MM.1S (cell line): Measurements from ENCODE around the gene CCR6.
A peak's percentile ranks its signal among the peaks of the same experiment; 100 is the strongest.

Source experiments
- DNase-seq: peaks from one replicate; pipeline ENCODE4 v3.0.0-alpha.2; 2015
- H2AFZ ChIP-seq: fragments of 300-600 bp; sonication (generic); 2 replicates; pipeline ENCODE4 v1.6.0; 2016; ENCODE audit warnings: antibody characterized with exemption, low read length
- H3F3A ChIP-seq: fragments of 300-600 bp; sonication (generic); 2 replicates; pipeline ENCODE4 v1.6.1; 2016; ENCODE audit warnings: mild to moderate bottlenecking, antibody characterized with exemption, low read length, moderate library complexity, mixed read lengths; ENCODE audit not compliant: insufficient read depth
- H3K27ac ChIP-seq: fragments of 300-600 bp; sonication (generic); 2 replicates; pipeline ENCODE4 v1.5.1; 2016; ENCODE audit warnings: mild to moderate bottlenecking, low read length
- H3K27me3 ChIP-seq: fragments of 300-600 bp; sonication (generic); replicated peaks from 2 replicates; pipeline ENCODE4 v1.6.0; 2016; ENCODE audit warnings: low read length; ENCODE audit not compliant: insufficient read depth
- H3K36me3 ChIP-seq: fragments of 300-600 bp; sonication (generic); replicated peaks from 2 replicates; pipeline ENCODE4 v1.6.1; 2016; ENCODE audit warnings: mild to moderate bottlenecking, low read length, mixed read lengths; ENCODE audit not compliant: insufficient read depth
- H3K4me1 ChIP-seq: fragments of 300-600 bp; sonication (generic); 2 replicates; pipeline ENCODE4 v1.6.1; 2016; ENCODE audit warnings: low read length, mixed read lengths
- H3K4me2 ChIP-seq: fragments of 300-600 bp; sonication (generic); 2 replicates; pipeline ENCODE4 v1.6.0; 2016; ENCODE audit warnings: low read depth, low read length
- H3K4me3 ChIP-seq: fragments of 300-600 bp; sonication (generic); 2 replicates; pipeline ENCODE4 v1.5.1; 2016; ENCODE audit warnings: low read length, mixed read lengths
- H3K79me2 ChIP-seq: fragments of 300-600 bp; sonication (generic); 2 replicates; pipeline ENCODE4 v1.6.1; 2016; ENCODE audit warnings: mixed run types, low read length, mixed read lengths
- H3K9ac ChIP-seq: fragments of 300-600 bp; sonication (generic); 2 replicates; pipeline ENCODE4 v1.6.1; 2016; ENCODE audit warnings: low read length, mixed read lengths
- H3K9me2 ChIP-seq: fragments of 300-600 bp; sonication (generic); replicated peaks from 2 replicates; pipeline ENCODE4 v1.6.1; 2016; ENCODE audit warnings: mild to moderate bottlenecking, low read length, mixed read lengths; ENCODE audit not compliant: insufficient read depth
- H3K9me3 ChIP-seq: fragments of 300-600 bp; sonication (generic); replicated peaks from 2 replicates; pipeline ENCODE4 v1.6.1; 2016; ENCODE audit warnings: mild to moderate bottlenecking, low read length, mixed read lengths; ENCODE audit not compliant: insufficient read depth
- H4K20me1 ChIP-seq: fragments of 300-600 bp; sonication (generic); 2 replicates; pipeline ENCODE4 v1.6.1; 2016; ENCODE audit warnings: mild to moderate bottlenecking, low read length, moderate library complexity, mixed read lengths; ENCODE audit not compliant: insufficient read depth
- CTCF ChIP-seq: fragments of 300-600 bp; sonication (generic); IDR thresholded peaks from 2 replicates; pipeline ENCODE4 v1.5.1; 2016; ENCODE audit warnings: antibody characterized with exemption, low read length, mixed read lengths
- EZH2 ChIP-seq: fragments of 300-600 bp; sonication (generic); optimal IDR thresholded peaks from 2 replicates; pipeline ENCODE3; 2017; ENCODE audit warnings: low read depth, mild to moderate bottlenecking, antibody characterized with exemption, low read length, mixed read lengths
- EZH2phosphoT487 ChIP-seq: fragments of 300-600 bp; sonication (generic); IDR thresholded peaks from 2 replicates; pipeline ENCODE4 v1.6.1; 2018; ENCODE audit warnings: antibody characterized with exemption, low read length

The CCR6 gene

GRCh38 chr6:167151648-167152047, 28.8 kb downstream of the CCR6 start:
- no peaks in the 10 kb centered on the region for H3K36me3 ChIP-seq
- H4K20me1 ChIP-seq: no peaks in the 10 kb centered on the region
- H3K79me2 ChIP-seq: no peaks in the 10 kb centered on the region
- H3K27me3 ChIP-seq: no peaks in the 10 kb centered on the region
- H3K27ac ChIP-seq: no peak overlapping the region
- H3K9ac ChIP-seq: no peak overlapping the region
- no peak overlapping the region for H3K4me3 ChIP-seq
- no peaks in the 10 kb centered on the region for H3F3A ChIP-seq
- no peaks in the 10 kb centered on the region for H3K9me3 ChIP-seq
- H3K9me2 ChIP-seq: no peaks in the 10 kb centered on the region
- TF ChIP-seq EZH2phosphoT487 (no peak), CTCF (no peak), EZH2 (no peak)
- no peaks in the 10 kb centered on the region for H3K4me1 ChIP-seq
- H3K4me2 ChIP-seq: no peak overlapping the region
- H2AFZ ChIP-seq: no peak overlapping the region
- DNase-seq: no peak

- no peaks in the 10 kb centered on the region for H3K4me1 ChIP-seq
- H3K4me2 ChIP-seq: peak overlapping the region; percentile 71
- peak overlapping the region; percentile 62 for H3K4me3 ChIP-seq
- H3K9me3 ChIP-seq: no peaks in the 10 kb centered on the region
- H3K36me3 ChIP-seq: no peaks in the 10 kb centered on the region
- H4K20me1 ChIP-seq: no peaks in the 10 kb centered on the region
- DNase-seq: peak; percentile 14
- no peaks in the 10 kb centered on the region for H3K9me2 ChIP-seq
- TF ChIP-seq CTCF: no peak
- no peak for TF ChIP-seq EZH2
- TF ChIP-seq EZH2phosphoT487: no peak
- no peak overlapping the region for H3K9ac ChIP-seq
- H3F3A ChIP-seq: no peaks in the 10 kb centered on the region
- H3K27ac ChIP-seq: no peak overlapping the region
- 0 out of 2 replicates have a peak overlapping the region, but pooled peaks have one; percentile 33 for H2AFZ ChIP-seq
- no peaks in the 10 kb centered on the region for H3K27me3 ChIP-seq
- H3K79me2 ChIP-seq: no peaks in the 10 kb centered on the region
Measured at GRCh38 chr6:167152862-167153261, 30.0 kb downstream of the CCR6 start.

GRCh38 chr6:167153521-167153959, 30.6 kb downstream of the CCR6 start:
- peak; percentile 22 for DNase-seq
- H3K79me2 ChIP-seq: no peaks in the 10 kb centered on the region
- H3K4me2 ChIP-seq: peak overlapping the region; percentile 71
- no peak overlapping the region for H3K9ac ChIP-seq
- peak overlapping the region; percentile 33 for H2AFZ ChIP-seq
- H3F3A ChIP-seq: no peaks in the 10 kb centered on the region
- TF ChIP-seq CTCF (no peak), EZH2phosphoT487 (no peak), EZH2 (no peak)
- peak overlapping the region; percentile 62 for H3K4me3 ChIP-seq
- no peak overlapping the region for H3K27ac ChIP-seq
- H3K27me3 ChIP-seq: no peaks in the 10 kb centered on the region
- H3K36me3 ChIP-seq: no peaks in the 10 kb centered on the region
- no peaks in the 10 kb centered on the region for H4K20me1 ChIP-seq
- H3K4me1 ChIP-seq: no peaks in the 10 kb centered on the region
- H3K9me2 ChIP-seq: no peaks in the 10 kb centered on the region
- H3K9me3 ChIP-seq: no peaks in the 10 kb centered on the region
